HPDE6-E6E7 (cell line): Measurements from ENCODE around the gene LAMA2.

Experiments used
- DNase-seq: peaks from one replicate; pipeline ENCODE4 v3.0.0; 2011; ENCODE audit warnings: missing footprints; ENCODE audit errors: extremely low spot score

Gene LAMA2

DNA sequence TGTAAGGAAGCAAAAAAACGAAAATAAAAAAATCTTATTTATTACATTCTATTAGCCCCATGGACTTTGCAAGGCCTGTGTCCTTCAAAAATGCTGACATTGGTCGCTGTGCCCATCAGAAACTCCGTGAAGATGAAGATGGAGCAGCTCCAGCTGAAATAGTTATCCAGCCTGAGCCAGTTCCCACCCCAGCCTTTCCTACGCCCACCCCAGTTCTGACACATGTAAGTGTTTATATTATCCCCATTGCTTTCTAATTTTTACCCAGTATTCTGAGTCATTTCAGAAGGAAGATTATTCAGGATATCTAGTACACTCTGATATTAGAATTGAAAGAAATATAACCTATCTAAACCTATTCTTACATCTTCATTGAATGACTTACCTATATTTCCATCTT is 609.3 kb downstream of the LAMA2 start:
- no peak for DNase-seq

DNA sequence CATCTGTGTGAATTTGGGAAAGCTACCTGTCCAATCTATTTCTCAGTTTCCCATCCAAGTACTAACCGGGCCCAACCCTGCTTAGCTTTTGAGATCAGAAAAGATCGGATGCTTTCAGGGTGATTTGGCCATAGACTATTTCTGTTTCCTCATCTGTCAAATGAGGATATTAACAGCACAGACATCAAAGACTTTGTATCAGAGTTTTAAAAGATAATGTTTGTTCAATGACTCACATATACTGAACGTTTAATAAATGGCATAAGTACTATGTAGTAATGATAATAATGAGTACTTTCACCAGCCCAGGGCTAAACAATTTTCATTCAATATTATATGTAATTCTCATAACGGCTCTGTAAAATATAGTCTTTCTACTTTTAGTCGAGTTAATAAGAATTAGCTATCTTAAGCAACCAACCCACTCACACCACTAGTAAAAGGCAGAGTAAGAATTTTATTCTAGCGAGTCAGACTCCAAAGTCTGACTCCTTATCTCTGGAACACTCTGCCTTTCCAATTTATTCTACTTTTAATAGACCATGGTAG is 610.5 kb downstream of the LAMA2 start:
- no peak for DNase-seq

DNA sequence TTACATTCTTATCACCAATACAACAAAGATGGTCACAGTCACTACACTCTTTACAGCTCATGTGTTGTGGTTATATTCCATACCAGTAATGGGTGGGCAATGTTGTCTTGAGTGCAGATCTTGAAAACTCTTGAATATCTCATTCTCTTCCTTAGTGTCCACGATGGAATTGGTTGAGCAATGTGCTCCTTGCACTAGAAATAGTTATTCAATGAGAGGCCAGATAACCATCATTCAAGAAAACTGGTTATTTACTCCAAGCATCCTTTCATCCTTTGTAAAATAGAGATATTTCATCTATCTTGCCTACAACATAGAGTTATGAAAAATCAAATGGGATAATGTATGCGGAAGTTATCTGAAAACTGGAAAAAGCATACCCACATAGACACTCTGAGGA is 611.2 kb downstream of the LAMA2 start:
- no peak for DNase-seq

DNA sequence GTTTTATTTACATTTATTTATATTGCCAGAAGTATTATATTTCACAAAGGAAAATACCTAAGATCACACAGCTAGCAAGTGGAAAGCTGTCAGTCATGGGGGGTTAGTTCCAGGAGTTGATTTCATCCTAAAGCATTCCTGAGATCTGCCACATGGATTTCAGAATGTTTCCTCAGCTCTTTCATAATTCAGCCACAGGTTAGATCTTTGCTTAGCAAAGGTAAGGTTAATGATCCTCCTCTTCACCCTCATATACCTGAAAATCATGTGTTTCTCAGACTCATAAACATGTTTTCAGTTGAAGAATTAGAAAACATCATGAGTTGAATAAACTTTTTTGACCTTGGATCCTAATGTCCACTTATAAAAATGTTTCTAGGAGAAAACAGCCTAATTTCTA is 611.6 kb downstream of the LAMA2 start:
- DNase-seq, result no peak

DNA sequence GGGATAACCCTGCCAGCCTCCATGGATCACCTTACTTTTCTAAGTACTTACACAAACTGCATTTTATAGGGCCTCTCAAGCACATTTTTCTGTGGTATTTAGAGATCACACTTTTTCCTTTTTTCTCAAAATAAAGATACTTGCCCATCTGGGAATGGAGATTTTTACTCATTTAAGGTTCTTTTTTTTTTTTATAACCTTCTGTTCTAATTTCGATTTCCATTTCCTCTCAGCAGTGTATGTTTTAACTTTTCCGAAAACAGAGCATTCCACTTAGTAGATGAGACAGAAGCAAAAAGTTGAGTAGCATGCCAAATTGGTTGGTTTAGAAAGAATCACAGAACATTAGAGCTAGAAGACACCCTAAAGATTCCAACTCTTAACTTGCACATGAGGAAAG is 612.7 kb downstream of the LAMA2 start:
- DNase-seq, result no peak

DNA sequence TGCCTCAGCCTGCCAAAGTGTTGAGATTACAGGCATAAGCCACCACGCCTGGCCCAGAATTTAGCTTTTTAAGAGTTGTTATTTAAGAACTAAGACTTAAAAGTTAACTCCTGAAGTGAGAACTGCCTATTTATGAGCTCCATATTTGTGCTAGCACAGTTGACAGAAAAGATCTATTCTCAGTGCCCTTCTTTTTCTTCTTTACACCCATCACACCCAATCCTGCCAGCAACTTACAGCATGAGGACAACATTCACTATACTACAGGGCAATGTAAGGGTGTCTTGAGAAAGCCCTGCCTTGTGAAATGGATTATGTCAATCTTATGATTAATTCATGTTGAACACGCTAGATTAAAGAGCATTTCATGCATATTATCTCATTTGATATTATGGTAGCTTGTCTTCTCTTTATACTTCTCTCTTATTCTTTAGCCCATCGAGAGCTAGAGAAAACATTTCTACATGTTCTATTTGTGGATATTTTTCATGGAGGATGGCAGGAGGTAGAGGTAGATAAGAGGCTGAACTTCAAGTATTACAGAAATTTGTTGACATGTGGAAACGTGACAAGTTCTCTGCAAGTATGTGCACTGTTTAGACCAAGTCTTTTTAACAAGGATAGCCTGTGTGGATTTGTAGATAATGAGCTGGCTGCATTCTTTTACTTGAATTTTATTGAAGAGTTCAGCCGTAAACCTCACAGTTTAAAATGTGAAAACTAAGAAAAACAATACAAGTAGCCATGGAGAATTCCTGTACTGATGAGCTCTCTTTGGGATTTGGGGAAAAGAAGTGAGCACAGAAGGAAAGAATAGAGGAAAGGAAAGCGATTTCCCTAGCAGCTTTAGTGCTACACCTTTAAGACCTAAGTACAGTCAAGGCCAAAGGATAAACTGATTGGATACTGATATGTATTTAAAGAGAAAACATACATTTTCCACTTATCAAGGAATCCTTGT is 614.8 kb downstream of the LAMA2 start:
- no peak for DNase-seq

DNA sequence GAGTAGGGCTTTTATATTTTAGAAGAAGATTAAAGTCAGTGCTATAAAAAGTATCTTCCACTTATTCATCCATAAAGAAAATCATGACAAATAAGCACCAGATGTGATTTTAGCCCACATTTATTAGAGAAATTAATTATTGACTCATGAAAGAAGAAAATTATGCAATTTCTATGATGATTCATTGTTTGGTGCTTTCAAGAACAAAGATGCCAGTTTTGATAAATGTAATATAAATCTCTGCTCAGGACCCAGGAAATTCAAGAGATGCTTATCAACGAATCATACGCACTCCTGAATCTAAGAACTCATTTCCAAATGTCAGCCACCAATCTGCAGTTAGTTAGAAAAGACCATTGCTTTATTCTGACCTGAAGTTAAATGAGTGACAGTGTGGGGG is 615.6 kb downstream of the LAMA2 start:
- no peak for DNase-seq

DNA sequence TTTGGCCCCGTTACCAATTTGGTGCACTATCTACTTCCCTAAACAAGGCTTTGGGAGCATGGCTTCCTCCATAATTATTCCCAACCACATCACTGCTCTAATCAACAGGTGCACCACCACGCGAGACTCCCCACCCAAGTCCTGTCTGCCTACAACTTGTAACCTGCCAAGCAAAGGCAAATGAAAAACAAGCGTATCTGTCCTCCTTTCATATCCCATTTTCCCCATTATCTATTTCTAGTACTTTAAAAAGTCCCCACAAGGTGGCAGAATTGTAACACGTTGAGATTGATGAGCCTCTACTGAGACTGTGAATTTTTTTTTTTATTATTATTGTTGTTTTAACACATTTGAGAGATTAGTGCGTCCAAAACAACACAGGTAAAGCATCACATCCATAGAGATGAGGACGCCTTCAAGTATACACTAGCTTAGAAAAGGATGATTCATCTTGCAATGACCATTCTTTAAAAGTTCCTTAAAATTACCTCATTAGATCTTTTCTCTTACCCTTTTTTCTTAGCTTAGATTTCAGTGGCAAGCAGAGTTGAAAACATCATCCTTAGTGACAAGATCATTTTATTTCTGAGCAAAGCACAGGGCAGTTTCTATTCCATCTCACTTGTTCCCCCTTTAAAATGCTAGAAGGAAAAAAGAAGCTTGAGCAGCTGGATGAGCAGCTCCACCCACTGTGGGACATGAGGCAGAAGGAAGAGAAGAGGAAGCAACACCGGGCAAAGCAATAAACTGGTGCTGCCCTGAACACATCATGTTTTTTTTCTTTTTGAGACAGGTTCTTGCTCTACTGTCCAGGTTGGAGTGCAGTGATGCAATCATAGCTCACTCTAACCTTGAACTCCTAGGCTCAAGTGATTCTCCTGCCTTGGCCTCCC is 616.3 kb downstream of the LAMA2 start:
- DNase-seq, result no peak

DNA sequence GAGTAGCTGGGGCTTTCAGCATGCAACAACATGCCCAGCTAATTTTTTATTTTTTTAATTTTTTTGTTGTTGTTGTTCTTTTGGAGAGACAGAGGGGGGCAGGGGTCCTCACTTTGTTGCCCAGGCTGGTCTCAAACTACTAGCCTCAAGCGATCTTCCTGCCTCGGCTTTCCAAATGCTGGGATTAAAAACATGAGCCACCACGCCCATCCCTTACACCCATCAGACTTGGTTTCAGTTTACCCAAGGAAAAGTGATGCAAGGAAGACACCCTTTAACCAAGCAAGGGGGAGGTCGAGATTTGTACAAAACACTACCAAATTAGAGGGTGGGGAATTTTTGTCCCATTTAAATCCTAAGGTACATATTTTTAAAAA is 616.9 kb downstream of the LAMA2 start:
- DNase-seq, result no peak

DNA sequence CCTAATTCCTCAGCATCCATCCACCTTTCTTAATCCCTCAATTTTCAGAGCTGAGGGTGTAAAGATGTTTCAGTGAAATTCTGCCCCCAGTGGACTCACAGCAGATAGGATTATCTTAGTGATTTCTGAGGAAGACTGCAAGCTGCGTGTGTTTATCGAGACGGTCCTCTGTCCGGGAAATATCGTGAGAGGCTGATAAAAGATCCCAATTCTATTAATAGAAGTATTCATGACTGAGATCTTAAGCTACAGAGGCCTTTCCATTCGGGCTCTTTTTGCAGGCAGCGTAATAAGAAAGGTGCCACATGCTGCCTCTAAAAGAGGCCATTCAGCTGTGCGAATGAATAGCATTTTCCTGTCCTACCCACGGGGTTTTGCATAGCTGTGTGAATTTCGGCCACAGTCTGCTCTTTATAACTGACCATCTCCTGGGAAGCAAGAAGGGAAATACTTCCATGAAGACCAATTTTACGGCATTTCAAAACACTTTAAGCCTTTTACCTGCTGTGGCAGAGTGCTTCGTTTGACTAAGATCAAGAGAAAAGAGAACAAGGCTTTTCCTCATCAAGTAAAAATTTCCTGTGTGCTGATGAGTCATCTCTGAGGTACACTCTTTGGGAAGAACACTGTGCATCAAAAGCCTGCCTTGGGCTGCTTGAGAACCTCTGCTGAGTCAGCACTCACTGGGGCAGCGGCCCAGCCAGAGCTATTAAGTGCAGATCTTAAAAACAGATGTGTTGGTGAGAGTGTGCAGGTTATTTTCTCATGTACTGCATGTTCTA is 618.2 kb downstream of the LAMA2 start:
- peak; percentile 79 for DNase-seq

DNA sequence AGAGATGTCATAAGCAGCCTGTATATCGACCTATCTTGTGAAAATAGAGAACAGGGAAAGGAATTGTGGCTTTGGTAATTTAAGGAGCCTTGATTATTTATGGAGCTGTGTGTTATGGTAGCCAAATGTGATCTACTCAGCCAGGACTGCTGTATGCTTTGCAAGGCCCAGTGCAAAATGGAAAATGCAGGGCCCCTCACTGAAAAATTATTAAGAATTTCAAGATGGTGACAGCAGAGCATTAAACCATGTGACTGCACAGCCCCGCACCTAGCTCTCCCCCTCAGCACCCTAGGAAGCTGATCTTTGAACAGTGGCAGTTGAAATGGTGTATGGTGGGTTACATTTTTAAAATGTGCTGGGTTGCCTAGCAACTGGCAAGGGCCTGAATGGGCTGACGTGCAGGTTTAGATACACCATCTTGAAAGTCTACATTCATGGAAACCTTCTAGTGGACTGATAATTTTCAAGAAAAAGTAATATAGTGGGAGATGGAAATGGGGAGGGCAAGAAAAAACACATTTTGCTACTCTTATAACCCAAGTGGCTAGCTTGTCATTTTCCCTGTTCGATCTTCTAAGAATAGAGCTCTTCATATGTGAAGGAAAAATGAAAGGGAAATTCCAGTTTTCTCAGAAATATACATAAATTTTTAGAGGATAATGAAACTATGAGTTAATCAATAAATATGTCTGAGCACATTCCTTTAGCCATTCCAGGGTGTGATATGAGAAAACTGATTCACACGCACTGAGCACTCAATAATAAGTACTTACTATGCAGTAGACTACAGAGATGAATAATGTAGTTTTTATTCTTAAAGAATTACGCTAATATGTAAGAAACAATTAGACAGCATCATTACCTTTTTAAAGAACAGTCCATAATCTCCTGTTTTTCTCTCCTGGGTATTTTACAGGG is 619.1 kb downstream of the LAMA2 start:
- no peak for DNase-seq

DNA sequence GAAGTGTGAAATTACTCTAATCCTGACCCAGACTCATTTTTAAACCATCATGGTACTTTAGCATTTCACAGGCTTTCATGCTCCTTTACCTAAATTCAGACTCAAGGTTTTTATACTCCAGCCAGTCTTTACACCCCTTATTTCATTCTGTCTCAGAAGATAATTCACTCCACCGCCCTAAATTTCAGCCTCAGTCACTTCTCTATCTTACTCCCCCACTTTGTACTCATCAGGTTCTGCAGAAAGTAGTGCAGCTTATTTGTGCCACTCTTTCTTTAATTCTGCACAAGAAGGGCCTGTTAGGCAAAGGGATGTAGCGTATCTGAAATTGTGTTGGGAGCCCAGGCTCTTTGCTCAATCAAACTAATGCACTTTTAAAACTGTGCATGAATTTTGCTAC is 621.5 kb downstream of the LAMA2 start:
- no peak for DNase-seq

DNA sequence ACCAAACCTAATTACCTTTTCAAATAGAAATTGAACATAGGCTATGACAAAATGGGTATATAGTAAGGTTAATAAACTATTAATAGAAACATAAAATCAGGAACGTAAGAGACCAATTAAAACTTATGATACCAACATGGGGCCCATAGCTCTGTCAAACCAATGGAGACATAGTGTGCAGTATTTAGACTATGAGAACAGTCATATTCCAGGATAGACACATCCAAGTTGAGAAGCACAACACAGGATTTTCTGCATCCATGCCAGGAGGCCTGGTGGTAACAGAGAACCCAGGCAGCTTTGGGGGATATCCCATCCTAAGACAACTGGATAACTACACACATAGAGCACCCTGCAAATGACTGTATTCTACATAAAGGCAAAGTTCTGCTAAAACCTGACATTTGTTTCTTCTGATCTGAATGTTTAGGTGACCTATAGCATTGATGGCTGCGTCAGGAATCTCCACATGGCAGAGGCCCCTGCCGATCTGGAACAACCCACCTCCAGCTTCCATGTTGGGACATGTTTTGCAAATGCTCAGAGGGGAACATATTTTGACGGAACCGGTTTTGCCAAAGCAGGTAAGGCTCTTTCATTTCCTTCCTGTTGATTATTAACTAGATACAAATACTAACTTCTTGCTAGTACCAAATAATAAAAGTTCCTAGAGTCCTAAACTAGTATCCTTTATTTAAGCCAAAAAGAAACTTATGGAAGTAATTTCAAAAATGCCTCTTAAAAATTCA is 624.3 kb downstream of the LAMA2 start:
- DNase-seq, result peak; percentile 61

DNA sequence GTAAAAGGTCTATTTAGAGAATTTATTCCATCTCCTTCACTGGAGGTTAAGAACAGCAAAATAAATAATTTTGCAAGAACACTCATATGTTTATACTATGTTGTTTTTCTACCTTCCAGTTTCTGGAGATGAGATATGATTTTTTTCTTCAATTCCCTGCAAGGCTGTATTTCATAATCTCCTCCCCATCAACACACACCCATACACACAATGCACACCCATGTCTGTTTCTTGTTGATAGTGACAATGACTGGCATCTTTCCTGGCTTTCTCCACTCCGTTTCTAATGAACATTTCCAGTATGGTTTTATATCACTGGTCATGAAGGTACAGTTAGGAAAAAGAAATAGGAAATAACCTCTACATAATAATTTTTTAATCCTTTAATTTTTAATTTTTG is 624.9 kb downstream of the LAMA2 start:
- DNase-seq, result no peak

DNA sequence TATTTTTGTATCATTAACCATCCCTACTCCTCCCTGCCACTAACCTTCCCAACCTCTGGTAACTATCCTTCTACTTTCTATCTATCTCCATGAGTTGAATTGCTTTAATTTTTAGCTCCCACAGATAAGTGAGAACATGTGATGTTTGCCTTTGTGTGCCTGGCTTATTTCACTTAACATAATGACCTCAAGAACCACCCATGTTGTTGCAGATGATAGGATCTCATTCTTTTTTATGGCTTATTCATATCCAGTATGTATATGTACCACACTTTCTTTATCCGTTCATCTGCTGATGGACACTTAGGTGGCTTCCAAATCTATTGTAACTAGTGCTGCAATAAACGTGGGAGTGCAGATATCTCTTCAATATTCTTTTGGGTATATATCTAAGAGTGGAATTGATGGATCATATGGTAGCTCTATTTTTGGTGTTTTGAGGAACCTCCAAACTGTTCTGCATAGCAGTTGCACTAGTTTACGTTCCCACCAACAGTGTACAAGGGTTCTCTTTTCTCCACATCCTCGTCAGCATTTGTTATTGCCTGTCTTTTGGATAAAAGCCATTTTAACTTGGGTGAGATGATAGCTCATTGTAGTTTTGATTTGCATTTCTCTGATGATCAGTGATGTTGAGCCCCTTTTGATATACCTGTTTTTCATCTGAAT is 625.7 kb downstream of the LAMA2 start:
- no peak for DNase-seq

DNA sequence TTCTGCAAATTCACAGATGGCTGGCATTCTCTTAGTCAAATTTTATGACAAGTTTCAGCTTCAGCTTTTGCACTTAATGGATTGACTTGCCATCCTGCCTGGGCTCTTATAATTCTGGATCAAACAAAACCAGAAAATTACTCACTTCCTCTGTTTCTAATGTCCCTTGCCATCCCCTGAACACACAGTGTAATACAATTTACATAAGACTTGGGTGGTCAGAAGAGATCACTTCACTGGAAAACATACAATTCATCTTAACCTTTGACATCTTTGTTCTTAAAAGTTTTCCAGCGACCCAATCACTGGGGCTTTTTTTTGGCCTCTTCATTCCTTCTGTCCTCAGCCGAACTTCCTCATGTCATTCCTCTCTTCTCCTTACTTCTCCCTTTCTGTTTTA is 628.0 kb downstream of the LAMA2 start:
- DNase-seq, result no peak

DNA sequence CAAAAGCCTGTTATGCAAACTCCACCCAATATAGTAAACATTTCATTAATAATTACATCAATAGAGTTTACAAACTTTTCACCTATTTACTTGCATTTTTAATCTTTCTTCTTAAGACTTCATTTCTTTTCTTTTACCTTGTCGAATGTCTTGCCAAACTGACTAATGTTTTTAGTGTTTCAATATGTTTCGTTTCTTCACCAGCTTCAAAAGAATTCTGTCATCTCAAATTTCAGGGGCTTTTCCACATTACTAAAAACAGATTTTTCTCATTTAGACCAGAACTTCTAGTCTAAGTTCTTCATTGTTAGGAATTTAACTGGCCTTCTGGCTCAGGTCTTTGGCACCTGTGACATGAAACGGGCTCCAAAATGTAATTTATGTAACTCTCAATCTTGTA is 630.5 kb downstream of the LAMA2 start:
- no peak for DNase-seq

DNA sequence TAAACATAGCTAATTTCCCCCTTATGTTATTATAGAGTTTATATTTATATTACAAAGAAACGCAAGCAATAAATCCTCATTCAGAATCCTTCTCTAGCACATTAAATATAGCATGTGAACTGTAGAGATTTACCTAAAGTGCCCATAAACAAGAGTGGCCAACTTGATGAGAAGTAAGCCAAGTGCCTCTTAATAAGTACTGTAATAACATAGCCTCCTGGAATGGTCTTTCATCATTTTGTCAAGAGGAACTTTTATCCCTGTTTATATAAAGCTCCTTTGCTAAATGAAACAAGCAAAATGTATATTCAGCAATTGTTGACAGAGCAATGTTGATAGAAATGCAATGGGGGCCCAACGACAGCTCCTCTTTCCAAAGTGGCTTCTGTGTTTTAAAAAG is 632.1 kb downstream of the LAMA2 start:
- DNase-seq, result no peak

DNA sequence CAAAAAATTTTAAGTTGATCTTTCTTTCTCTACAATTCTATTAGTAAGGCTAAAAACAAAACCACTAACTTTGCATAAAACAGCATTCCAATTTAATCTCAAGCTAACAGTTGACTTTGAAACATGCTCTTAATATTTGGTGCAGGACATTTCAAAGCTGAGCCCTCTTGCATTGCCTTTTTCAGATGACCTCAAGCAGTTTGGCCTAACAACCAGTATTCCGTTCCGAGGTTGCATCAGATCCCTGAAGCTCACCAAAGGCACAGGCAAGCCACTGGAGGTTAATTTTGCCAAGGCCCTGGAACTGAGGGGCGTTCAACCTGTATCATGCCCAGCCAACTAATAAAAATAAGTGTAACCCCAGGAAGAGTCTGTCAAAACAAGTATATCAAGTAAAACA is 633.1 kb downstream of the LAMA2 start:
- no peak for DNase-seq
